ENCODE data around the gene ENTPD2. TPM values are rescaled to one million over a fixed set of nuclear protein-coding genes. Genes with fewer than 3 reads are reported as not detected.

The ENTPD2 gene
- total RNA-seq, 4 donors from 2014 or later = 7.0 to 21.0 (median 18.1) TPM

DNA sequence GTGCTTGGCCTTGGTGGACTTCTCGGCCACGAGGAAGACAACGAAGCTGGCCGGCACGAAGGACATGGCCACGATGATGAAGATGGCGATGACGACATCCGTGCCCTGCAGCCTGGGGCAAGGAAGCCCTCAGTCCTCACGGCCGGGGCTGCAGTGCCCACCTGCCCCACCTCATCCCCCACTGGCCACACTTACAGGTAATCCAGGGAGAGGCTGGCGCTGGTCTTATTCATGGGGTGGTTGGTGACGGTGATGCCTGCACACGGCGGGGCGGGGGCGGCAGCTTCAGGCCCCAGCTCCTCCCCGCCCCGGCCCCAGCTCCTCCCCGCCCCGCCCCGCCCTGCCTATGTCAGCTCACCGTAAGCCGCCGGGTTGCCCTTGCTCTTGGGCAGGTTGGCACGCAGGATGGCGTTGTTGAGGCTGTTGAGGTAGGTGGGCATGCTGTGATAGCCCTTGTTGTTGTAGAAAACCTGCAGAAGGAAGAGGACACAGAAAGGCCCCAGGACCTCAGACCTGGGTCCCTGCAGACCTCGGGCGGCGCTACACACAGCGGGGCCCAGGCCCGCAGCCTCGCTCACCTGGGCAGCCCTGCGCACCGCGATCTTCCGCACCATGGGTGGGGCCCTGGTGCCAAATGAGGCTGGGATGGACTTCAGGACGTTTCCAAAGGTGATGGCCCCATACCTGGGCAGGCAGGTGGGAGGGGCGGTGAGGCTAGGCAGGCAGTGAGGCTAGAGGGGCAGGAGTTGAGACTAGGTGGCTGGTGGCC lies 41.8 kb downstream of the ENTPD2 start:
- no peaks in the 10 kb centered on the region for H3K9me3 ChIP-seq
- no peak overlapping the region for H3K4me3 ChIP-seq
- TF ChIP-seq, protein P1, sequence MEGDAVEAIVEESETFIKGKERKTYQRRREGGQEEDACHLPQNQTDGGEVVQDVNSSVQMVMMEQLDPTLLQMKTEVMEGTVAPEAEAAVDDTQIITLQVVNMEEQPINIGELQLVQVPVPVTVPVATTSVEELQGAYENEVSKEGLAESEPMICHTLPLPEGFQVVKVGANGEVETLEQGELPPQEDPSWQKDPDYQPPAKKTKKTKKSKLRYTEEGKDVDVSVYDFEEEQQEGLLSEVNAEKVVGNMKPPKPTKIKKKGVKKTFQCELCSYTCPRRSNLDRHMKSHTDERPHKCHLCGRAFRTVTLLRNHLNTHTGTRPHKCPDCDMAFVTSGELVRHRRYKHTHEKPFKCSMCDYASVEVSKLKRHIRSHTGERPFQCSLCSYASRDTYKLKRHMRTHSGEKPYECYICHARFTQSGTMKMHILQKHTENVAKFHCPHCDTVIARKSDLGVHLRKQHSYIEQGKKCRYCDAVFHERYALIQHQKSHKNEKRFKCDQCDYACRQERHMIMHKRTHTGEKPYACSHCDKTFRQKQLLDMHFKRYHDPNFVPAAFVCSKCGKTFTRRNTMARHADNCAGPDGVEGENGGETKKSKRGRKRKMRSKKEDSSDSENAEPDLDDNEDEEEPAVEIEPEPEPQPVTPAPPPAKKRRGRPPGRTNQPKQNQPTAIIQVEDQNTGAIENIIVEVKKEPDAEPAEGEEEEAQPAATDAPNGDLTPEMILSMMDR (IDR thresholded peaks at IDR 0.05) = no peak
- no peak for TF ChIP-seq POLR2A (IDR thresholded peaks at IDR 0.05)
- no peak for TF ChIP-seq EP300 (IDR thresholded peaks at IDR 0.05)
- H3K36me3 ChIP-seq = peaks cover 0 to 100% (median 26%) of the 10 kb centered on the region in 3 donors
- H3K27ac ChIP-seq = no peak overlapping the region
- no peaks in the 10 kb centered on the region for H3K27me3 ChIP-seq
- no peak for DNase-seq (ENCODE audit: low spot score in 2 of 2)
- WGBS, 2 donors = 88 to 90% methylated on average over 37 to 38 of the region's 39 CpGs
- H3K4me1 ChIP-seq = peaks cover 0 to 12% (median 0%) of the 10 kb centered on the region in 4 donors

DNA sequence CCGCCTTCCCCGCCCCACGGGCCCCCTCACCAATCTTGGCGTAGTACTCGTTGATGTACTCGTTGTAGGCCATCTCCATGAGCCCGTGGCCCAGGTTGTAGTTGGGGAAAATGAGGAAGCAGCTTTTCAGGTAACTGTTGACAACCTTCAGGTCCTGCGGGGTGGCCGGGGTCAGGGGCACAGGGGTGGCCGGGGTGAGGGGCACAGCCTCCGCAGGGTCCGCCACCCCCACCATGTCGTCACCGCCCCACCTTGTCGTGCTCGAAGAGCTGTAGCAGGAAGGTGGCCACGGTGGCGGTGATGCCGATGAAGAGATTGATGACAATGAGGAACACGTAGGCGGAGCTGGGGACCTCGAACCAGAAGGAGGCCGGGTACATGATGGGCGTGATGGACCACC lies 42.7 kb downstream of the ENTPD2 start:
- no peaks in the 10 kb centered on the region for H3K9me3 ChIP-seq
- H3K36me3 ChIP-seq = peaks cover 0 to 98% (median 26%) of the 10 kb centered on the region in 3 donors
- DNase-seq (ENCODE audit: low spot score in 2 of 2) = no peak
- 94 to 95% methylated on average over 24 of the region's 24 CpGs for WGBS, 2 donors
- no peaks in the 10 kb centered on the region for H3K27me3 ChIP-seq
- H3K4me3 ChIP-seq = no peak overlapping the region
- H3K27ac ChIP-seq = no peak overlapping the region
- TF ChIP-seq, protein P1 (IDR thresholded peaks at IDR 0.05) = no peak
- TF ChIP-seq EP300 (IDR thresholded peaks at IDR 0.05) (no peak), POLR2A (IDR thresholded peaks at IDR 0.05) (no peak)
- peaks cover 0 to 22% (median 5%) of the 10 kb centered on the region in 4 donors for H3K4me1 ChIP-seq

DNA sequence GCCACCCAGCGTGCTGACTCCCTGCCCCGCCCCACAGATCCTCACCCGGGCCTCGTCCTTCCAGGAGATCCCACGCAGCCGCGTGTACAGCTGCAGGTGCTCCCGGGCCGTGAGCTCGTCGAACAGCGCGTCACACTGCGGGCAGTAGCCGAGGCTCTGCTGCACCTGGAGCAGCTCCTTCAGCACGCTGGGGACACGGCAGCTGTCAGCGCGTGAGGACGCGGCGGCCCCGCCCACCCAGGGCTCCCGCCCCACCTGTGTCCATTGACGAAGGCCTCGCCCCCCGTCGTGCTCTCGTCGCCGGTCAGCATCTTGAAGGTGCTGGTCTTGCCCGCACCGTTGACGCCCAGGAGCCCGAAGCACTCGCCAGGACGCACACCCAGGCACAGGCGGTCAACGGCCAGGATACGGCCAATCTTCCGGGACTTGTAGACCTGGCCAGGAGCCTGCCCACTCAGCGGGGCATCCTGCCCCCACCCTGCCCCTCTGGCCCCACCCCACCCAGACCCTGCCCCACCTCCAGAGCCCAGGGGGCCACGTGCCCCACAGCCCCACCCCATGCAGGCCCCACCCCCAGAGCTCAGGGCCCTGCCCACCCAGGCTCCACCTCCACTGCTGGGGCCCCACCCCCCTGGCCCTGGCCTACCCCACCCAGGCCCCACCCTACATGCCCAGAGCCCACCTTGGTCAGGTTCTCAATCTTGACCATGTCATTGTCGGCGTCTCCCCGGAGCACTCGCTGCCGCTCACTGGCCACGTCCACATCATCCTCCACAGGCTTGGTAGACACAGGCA lies 43.7 kb downstream of the ENTPD2 start:
- Histone ChIP-seq H3K4me3 (no peak overlapping the region), H3K27me3 (no peaks in the 10 kb centered on the region), H3K4me1 (peaks cover 0 to 27% (median 8%) of the 10 kb centered on the region in 4 donors), H3K36me3 (peaks cover 0 to 88% (median 16%) of the 10 kb centered on the region in 3 donors), H3K9me3 (no peaks in the 10 kb centered on the region), H3K27ac (peak overlapping the region in 1 of 4 donors; percentile 16)
- DNase-seq (ENCODE audit: low spot score in 2 of 2) = no peak
- TF ChIP-seq POLR2A (IDR thresholded peaks at IDR 0.05) (no peak), EP300 (IDR thresholded peaks at IDR 0.05) (no peak)
- TF ChIP-seq, protein P1 (IDR thresholded peaks at IDR 0.05) = no peak
- WGBS, 2 donors = 94% methylated on average over 15 to 26 of the region's 49 CpGs

DNA sequence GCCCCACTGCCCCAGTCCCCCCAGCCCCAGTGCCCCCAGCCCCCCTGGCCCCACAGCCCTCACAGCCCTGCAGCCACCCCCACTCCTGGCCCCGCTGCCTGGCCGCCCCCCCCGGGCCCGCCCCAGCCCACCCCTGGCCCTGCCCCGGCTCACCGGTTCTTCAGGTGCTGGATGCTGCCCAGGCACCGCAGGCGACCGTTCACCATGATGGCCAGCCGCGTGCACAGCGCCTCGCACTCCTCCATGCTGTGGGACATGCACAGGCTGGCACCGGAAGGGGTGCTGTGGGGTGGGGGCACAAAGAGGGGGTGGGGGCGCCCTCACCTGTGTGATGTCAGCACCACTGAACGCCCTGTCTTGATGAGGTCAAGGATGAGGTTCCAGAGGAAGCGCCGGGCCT lies 44.6 kb downstream of the ENTPD2 start:
- Histone ChIP-seq H3K4me3 (no peak overlapping the region), H3K36me3 (peaks cover 0 to 79% (median 13%) of the 10 kb centered on the region in 3 donors), H3K27ac (no peak overlapping the region), H3K4me1 (peaks cover 0 to 27% (median 8%) of the 10 kb centered on the region in 4 donors), H3K9me3 (peaks cover 0 to 4% (median 0%) of the 10 kb centered on the region in 4 donors), H3K27me3 (no peaks in the 10 kb centered on the region)
- 92 to 99% methylated on average over 9 of the region's 18 CpGs for WGBS, 2 donors
- TF ChIP-seq POLR2A (IDR thresholded peaks at IDR 0.05) (no peak), EP300 (IDR thresholded peaks at IDR 0.05) (no peak)
- TF ChIP-seq, protein P1 (IDR thresholded peaks at IDR 0.05) = no peak
- DNase-seq (ENCODE audit: low spot score in 2 of 2) = no peak

Measured in tibial nerve (tissue), 4 donors.